ENCODE measurements around the gene CCR6. TPM values are rescaled to one million over a fixed set of nuclear protein-coding genes. Genes with fewer than 3 reads are reported as not detected.

Gene CCR6
- polyA plus RNA-seq, 3 donors = 0.12 TPM; not detected in 2

DNA sequence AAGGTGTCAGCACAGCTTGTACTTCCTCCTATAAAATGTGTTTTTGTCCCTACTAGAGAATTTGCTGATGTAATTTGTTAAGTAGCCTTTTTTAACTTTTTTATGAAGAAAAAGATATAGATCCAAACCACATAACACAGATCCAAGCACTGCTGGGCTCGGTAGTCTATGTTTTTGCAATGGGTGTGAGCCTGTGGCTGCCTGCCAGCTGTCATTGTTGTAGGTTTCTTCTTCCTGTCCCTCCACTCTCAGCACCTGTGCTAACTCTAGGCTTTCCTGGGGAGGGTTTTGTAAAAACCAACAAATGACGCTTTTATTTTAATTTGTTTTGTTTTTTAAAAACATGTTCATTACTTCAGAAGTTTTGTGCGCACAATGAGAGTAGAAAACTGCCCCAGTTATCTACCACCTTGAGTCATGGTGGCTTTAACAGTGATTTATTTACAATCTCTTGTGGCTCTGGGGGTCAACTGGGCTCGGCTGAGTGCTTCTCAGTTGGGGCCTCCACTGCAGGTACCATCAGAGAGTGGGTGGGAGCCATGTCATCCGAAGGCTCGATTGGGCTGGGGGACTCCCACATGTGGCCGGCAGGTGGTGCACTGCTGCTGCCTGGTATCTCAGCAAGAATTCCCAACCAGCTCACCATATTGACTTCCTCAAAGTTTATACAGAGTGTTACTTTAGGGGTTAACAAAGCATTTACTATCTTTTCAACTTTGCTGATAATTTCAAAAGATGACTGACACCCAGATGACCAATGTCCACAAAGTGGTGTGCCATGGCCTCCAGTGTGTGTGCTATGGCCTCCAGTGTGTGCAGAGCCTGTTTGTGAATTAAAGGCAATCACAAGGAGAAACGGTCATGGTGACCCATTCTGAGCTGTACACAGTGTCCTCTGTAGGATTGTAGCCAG lies 3.0 kb upstream of the CCR6 start:
- DNase-seq (ENCODE audit: low read depth in 3 of 3, low spot score in 2 of 3) = no peak

DNA sequence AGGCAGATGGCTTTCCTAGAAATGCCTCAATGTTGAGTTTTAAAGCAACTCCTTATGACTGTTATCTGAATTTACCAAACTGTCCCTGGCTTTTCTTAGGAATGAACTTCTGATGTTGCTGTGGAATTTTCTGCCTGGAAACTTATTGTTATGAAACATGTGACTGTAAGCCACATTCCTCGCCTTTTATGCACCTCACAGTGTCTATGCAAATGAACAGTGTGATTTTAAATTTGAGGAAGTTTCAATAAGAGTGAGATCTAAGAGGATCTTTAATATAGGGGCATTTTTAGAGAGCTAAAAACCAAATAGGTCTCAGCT lies 2.4 kb upstream of the CCR6 start:
- DNase-seq (ENCODE audit: low read depth in 3 of 3, low spot score in 2 of 3) = no peak

DNA sequence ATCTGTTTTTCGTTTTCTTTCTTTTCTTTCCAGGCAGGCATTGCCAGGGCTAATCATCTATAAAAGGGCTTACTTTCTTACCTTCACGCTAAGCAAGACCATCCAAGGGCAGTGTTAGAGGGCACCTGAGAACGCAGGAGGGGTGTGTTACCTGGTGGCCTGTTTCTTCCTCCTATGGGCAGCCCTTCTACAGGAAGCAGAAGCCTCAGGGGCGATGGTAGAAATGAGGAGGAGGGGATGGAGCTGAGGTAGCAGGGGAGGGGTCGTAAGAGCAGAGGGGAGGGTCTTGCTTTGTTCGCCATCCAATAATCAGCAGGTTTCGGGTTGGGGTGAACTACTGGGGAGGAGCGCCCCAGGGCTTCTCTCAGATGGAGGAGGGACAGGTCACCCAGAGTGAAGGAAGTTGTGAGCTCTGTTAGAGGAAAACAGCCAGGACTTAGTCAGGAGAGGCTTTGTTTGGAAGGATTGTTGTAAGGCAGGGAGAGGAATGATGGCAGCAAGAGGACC lies 1.5 kb upstream of the CCR6 start:
- no peak for DNase-seq (ENCODE audit: low read depth in 3 of 3, low spot score in 2 of 3)

DNA sequence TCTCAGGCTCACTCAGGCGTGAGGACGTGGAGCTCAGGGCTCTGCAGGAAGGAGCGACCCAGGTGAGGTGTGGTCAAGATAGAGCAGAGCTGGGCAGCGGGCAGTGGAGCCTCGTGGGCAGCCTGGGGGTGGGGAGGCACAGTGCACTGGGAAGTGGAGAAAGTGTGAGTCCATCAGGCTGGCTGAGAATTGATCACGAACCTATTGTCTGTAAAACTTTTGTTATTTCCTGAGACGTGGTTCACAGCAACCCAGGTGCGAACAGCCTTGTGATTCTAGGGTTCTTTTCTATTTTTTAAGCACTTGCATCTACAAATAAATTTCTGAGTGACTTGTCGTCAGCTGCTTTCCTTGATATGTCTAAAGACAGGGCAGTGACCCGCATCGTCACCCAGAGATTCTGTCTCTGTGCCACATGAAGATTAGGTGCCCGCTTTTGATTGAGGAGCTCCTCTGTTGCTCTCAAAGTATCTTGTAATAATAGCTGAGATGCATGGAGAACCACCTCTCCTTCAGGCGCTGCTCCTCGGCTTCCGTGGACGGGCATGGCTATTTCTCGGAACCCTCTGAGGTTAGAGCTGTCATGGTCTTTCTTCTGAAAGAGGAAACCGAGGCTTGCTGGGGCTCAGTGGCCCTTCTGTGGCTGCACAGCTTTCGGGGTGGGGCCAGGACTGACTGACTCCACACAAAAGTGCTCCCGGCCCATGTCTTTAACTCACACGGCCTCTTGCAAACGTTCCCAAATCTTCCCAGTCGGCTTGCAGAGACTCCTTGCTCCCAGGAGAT lies 662 bp upstream of the CCR6 start:
- no peak for DNase-seq (ENCODE audit: low read depth in 3 of 3, low spot score in 2 of 3)

DNA sequence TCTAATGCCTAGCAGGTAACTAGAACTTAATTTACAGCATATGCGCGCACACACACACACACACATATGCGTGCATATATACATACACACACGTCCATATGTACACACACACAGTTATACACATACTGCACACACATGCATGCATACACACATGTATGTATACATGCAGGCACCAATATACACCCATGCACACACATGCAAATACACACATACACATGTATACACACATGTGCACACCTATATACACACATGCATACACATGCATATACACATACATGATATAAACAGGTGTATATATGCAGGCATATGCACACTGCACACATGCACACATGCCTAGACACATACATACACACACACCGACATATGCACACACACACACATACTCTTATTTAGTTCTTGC lies 1.9 kb downstream of the CCR6 start:
- no peak for DNase-seq (ENCODE audit: low read depth in 3 of 3, low spot score in 2 of 3)

DNA sequence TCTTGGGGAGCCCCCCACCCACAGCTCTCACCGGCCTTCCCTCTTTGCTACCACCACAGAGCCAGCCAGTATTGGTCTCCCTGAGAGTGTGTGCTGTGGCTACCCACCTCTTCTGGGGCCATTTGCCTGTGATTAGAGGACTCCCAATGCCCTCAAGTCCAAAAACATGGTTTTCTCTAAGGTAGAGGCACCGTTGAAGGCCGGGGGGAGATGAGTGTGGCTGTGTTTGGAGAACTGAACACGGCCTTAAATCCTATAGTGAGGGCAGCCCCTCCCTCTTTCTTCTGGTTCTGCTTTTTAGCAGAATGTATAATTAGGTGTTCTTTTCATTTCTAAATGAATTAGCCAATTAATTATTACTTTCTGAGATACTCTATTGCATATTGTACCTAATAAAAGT lies 2.5 kb downstream of the CCR6 start:
- DNase-seq (ENCODE audit: low read depth in 3 of 3, low spot score in 2 of 3) = no peak

DNA sequence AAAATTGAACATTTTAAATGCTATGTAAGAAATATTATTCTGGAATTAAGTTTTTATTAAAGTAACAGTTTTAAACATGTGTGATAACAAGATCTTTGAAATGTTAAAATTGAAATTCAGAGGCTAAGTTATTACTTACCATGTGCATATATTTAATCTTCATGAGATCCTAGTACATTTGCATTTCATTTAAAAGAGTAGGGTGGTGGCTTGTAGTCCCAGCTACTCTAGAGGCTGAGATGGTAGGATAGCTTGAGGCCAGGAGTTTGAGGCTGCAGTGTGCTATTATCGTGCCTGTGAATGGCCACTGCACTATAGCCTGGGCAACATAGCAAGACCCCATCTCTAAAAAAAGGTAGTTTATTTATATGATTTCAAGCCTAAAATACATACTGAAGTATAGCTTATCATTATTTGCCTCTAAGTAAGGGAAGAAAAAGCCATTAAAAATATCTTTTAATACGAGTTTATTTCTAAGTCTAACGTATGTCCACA lies 3.0 kb downstream of the CCR6 start:
- no peak for DNase-seq (ENCODE audit: low read depth in 3 of 3, low spot score in 2 of 3)

DNA sequence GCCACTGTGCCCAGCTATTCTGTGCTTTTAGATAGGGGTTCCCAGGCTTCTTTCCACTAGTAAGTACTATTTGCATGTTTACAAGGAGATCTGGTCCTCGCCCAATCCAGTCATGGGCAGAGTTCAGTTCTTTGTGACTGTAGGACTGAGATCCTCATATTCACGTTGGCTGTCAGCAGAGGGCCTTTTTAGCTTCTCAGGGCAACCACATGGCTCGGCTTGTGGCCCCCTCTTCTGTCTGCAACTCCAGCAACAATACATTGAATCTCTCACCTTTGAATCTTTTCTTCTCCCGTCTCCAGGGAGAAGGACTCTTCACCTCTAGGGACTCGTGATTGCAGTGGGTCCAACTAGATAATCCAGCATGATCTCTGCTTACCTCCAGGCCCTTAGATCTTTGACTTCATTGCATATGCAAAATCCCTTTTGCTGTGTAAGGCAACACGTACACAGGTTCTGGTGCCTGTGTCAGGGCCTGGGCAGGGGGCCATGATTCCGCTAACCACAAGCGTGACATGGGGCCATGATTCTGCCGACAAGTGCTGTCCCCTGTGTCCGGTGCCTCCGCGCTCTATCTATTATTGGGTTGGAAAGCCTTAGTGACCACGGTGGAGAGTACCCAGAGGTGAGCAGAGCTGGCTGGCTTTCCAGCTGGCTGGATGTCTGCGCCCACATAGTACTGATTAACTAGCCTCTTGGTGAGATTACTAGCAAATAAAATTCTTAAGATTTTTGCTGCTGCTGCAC lies 5.1 kb downstream of the CCR6 start:
- DNase-seq (ENCODE audit: low read depth in 3 of 3, low spot score in 2 of 3) = no peak

DNA sequence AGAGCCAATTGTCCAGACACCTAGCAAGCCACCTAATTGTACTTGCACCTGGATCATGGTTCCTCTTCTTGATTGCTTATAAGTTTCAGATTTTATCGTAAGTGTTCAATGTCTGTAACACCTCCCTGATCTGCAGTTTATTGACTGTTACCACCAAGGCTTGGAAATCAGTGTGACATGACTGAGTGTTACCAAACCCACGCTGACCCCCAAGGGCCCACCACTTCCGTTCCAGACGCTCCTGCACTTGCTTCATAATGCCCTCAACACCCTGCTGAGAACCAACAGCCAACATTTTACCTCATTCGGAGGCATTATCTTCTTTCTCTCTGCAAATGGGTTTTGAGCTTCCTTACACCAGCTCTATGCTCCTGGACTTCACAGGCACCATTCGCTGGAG lies 6.3 kb downstream of the CCR6 start:
- no peak for DNase-seq (ENCODE audit: low read depth in 3 of 3, low spot score in 2 of 3)

DNA sequence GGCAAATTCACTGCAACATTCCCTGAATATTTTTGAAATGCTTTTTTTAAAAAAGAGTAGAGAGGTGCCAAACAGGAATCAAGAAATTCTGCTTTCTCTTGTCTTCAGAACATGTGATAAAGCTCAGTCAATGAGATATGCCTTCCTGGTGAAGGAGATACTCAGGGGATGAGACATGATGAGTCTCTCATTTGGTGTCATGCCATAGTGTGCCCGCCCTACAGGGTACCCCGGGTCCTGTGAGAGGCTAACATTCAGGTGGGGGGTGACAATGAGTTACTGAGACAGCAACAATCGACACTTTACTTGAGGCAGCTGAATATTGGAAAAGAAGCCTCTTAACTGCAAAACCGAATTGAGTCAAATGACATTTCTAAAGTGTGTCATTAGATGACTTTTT lies 6.7 kb downstream of the CCR6 start:
- DNase-seq (ENCODE audit: low read depth in 3 of 3, low spot score in 2 of 3) = no peak

DNA sequence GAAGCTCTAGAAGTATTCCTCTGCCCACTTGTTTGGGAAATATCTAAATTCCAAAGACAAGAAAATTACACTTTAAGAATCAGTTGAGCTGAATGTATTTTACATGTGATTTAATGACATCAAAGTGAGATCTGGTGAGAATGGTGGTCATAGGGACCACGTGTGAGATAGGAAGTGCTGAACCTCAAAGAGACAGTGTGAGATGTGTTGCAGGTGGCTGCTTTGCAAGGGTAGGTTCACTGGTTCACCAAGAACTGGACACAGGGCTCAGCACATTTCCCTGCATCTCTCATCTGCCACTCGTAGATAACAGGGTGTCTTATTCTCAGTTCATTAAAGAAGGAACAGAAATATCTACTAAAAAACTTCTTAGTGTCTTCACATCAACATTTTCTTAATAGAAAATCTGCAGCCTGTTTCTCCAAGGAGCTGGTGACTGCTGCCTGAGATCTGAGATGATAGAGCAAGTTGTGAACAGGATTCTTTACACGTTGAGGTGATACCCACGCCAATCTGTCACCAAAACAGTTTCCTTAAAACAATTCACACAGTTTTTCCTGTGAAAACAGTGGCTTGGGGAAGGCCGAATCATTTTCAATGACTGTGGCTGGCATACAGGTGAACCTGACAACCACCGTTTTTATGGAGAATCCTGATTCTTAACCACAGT lies 7.2 kb downstream of the CCR6 start:
- DNase-seq (ENCODE audit: low read depth in 3 of 3, low spot score in 2 of 3) = no peak

DNA sequence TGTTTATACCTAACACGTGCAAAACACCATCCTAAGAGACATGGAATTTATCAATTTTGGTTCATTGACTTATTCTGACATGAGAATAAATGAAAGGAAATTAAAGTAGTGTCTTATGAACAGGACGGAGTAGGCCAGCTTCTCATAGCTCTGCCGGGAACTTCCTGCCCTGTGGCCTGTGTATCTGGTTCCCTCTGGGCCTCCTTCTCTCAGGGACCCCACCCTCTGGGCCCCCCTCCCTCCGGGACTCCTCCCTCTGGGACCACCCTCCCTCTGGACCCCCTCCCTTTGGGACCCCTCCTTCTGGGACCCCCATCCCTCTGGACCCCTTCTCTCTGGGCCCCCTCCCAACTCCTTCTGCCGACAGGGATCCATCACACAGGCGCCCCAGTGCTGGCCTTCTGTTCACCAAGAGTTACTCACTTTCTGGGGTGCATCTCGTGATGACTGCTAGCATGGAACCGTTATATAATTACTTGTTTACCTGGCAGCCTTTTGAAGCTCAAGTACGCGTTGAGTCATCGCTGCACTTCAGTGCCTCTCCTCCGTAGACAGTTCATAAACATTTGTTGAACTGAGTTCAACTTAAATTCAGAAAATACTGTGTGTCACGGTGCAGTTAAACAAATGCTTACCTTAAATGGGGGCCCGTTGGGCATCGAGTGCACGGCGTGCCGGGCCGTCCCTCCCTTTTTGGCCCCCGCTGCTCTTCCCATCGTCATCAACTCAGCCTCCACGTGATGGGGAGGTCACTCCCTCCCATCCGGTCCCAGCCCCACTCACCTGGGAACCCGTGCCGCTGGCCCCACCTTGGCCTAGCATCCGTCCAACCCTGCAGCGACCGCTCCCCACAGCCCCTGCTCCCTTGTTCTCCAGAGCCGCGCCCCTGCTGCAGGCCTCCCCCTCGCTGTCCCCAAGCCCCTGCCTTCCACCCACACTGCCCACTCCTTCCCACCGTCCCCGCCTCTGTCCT lies 8.1 kb downstream of the CCR6 start:
- DNase-seq (ENCODE audit: low read depth in 3 of 3, low spot score in 2 of 3) = no peak

DNA sequence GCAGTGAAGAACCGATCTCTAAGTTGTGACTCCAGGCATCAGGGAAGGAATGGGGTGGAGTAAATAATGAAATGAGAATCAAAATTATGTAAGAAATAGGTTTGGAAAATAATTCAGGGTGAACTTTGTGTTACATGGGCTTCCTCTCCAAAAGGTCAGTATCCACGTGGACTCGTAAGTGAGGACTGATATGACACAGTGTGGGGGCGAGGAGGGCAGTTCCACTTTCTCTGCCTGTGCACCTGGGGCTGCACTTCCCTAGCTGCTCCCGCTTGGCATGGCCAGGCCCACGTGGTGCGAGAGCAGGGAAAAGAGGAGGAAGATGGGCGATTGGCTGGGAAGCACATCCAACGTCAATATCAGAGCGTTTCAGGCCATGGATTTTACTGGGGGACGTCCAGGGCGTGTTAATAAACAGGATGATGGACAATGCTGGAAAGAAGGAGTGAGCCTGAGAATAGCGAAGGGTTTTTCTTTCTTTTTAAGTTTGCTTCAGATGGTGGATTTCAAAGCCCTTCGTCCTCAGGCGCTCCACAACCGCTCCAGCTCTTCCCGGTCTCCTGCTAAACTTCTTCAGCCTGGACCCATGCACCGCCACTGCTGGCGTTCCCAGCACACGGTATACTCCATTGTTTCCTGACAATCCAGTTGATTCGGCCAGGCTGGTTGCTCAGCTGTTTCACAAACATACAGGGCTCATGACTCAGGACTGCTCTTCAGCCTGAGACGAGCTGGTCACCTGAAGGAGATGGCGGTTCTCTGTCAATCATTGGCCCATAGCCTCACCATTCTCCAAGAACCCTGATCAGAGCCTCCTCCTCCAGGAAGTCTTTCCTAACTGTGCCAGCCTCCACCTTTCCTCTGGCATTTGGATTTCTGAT lies 11.8 kb downstream of the CCR6 start:
- DNase-seq (ENCODE audit: low read depth in 3 of 3, low spot score in 2 of 3) = no peak

DNA sequence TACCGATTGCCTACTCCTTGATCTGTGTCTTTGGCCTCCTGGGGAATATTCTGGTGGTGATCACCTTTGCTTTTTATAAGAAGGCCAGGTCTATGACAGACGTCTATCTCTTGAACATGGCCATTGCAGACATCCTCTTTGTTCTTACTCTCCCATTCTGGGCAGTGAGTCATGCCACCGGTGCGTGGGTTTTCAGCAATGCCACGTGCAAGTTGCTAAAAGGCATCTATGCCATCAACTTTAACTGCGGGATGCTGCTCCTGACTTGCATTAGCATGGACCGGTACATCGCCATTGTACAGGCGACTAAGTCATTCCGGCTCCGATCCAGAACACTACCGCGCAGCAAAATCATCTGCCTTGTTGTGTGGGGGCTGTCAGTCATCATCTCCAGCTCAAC lies 13.5 kb downstream of the CCR6 start:
- DNase-seq (ENCODE audit: low read depth in 3 of 3, low spot score in 2 of 3) = no peak

DNA sequence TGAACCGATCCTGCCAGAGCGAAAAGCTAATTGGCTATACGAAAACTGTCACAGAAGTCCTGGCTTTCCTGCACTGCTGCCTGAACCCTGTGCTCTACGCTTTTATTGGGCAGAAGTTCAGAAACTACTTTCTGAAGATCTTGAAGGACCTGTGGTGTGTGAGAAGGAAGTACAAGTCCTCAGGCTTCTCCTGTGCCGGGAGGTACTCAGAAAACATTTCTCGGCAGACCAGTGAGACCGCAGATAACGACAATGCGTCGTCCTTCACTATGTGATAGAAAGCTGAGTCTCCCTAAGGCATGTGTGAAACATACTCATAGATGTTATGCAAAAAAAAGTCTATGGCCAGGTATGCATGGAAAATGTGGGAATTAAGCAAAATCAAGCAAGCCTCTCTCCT lies 14.2 kb downstream of the CCR6 start:
- DNase-seq (ENCODE audit: low read depth in 3 of 3, low spot score in 2 of 3) = no peak

DNA sequence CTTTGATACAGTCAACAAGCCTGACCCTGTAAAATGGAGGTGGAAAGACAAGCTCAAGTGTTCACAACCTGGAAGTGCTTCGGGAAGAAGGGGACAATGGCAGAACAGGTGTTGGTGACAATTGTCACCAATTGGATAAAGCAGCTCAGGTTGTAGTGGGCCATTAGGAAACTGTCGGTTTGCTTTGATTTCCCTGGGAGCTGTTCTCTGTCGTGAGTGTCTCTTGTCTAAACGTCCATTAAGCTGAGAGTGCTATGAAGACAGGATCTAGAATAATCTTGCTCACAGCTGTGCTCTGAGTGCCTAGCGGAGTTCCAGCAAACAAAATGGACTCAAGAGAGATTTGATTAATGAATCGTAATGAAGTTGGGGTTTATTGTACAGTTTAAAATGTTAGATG lies 15.0 kb downstream of the CCR6 start:
- no peak for DNase-seq (ENCODE audit: low read depth in 3 of 3, low spot score in 2 of 3)

DNA sequence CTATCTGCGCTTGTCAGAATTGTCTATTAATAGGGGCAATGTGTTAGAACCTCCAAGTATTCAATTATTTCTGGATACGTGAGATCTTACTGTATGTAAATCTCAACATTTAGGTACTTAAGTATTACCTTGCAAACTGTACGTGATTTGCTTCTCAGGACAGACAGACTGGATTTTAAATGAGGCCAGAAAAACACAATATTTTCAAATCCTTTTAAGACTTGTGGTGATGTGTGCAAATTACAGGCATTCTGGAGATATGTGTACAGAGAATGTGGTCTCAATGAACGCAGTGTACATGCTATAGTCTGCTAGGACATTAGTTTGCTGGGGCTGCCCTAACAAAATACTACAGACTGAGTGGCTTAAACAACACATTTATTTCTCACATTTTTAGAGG lies 16.9 kb downstream of the CCR6 start:
- no peak for DNase-seq (ENCODE audit: low read depth in 3 of 3, low spot score in 2 of 3)

Data from right renal cortex interstitium (tissue), 3 donors.